GM12878 (cell line): ENCODE results near the gene ETV6. TPM values are rescaled to one million over a fixed set of nuclear protein-coding genes. Genes with fewer than 3 reads are reported as not detected.

ENCODE experiments used
- ATAC-seq: fragments of 200-7000 bp; cut with Tn5 transposase; 3 replicates; pipeline ENCODE4 v1.9.1; 2020; ENCODE audit warnings: mild to moderate bottlenecking, moderate library complexity
- BruUV-seq: library from RNA; stranded (reverse); fragments of 400-500 nt; replicated peaks from 2 replicates; lab custom pipeline; 2021; lab: Mats Ljungman, UMichigan
- CTCF ChIA-PET: fragments of 300-600 bp; sonication (Branson Sonifier 250); formaldehyde crosslinking; extraction: SDS; loops from one replicate; lab custom pipeline; 2021; ENCODE audit warnings: inconsistent platforms; lab: Yijun Ruan, JAX
- POLR2A ChIA-PET: fragments of 350-600 bp; formaldehyde crosslinking; extraction: SDS; loops from one replicate; lab custom pipeline; 2021; ENCODE audit warnings: inconsistent platforms; lab: Charles Lee
- RAD21 ChIA-PET: fragments of 300-600 bp; sonication (Branson Sonifier 250); formaldehyde crosslinking; loops from one replicate; lab custom pipeline; 2023; ENCODE audit warnings: antibody characterized with exemption; ENCODE audit not compliant: unreplicated experiment; lab: Charles Lee
- SMC1A ChIA-PET: fragments of 300-600 bp; sonication (Branson Sonifier 250); formaldehyde crosslinking; loops from one replicate; lab custom pipeline; 2023; ENCODE audit not compliant: unreplicated experiment, uncharacterized antibody; lab: Charles Lee
- DNase-seq: peaks from one replicate; pipeline ENCODE4 v3.0.0-alpha.2; 2011; ENCODE audit warnings: low read depth, low spot score
- FAIRE-seq: peaks from 3 replicates; lab custom pipeline; 2011; peaks lifted over from hg19 to GRCh38; lab: Jason Lieb, UNC
- H2AFZ ChIP-seq: 2 replicates; pipeline ENCODE4 v1.6.0; 2011; ENCODE audit warnings: low read depth, low read length, control low read depth; ENCODE audit not compliant: control insufficient read depth
- H3K27ac ChIP-seq: 2 replicates; pipeline ENCODE4 v1.5.1; 2011; ENCODE audit warnings: control low read depth; ENCODE audit not compliant: control insufficient read depth, insufficient read depth
- H3K27me3 ChIP-seq, 2 experiments: replicated peaks in 1 of 2; 2 replicates each; pipeline versions ENCODE4 v1.6.0 to v1.6.1; 2011; ENCODE audit warnings: low read length in 1 of 2; ENCODE audit not compliant: control insufficient read depth in 2 of 2, insufficient read depth in 2 of 2
- H3K36me3 ChIP-seq, 2 experiments: 2 replicates each; pipeline ENCODE4 v1.5.1; 2011; ENCODE audit warnings: low read length in 1 of 2; ENCODE audit not compliant: control insufficient read depth in 2 of 2, insufficient read depth in 2 of 2
- H3K4me1 ChIP-seq: 2 replicates; pipeline ENCODE4 v1.6.1; 2011; ENCODE audit warnings: mild to moderate bottlenecking, low read length, moderate library complexity, mixed read lengths; ENCODE audit not compliant: control insufficient read depth, insufficient read depth
- H3K4me2 ChIP-seq: 2 replicates; pipeline ENCODE4 v1.6.0; 2011; ENCODE audit warnings: control low read depth; ENCODE audit not compliant: control insufficient read depth, insufficient read depth
- H3K4me3 ChIP-seq: fragments of 200-600 bp; sonication (generic); 2 replicates; pipeline ENCODE4 v1.5.1; 2016
- H3K79me2 ChIP-seq: 2 replicates; pipeline ENCODE4 v1.6.0; 2011; ENCODE audit warnings: low read length; ENCODE audit not compliant: control insufficient read depth, insufficient read depth
- H3K9ac ChIP-seq: 2 replicates; pipeline ENCODE4 v1.8.0; 2011; ENCODE audit warnings: low read length, control low read depth, mixed read lengths; ENCODE audit not compliant: control insufficient read depth, insufficient read depth
- H3K9me3 ChIP-seq: replicated peaks from 3 replicates; pipeline ENCODE4 v1.5.1; 2011; ENCODE audit warnings: mild to moderate bottlenecking, low read length; ENCODE audit not compliant: control insufficient read depth, insufficient read depth
- H4K20me1 ChIP-seq: 2 replicates; pipeline ENCODE4 v1.6.0; 2011; ENCODE audit not compliant: control insufficient read depth, insufficient read depth
- ATF7 ChIP-seq: fragments of 450-650 bp; IDR thresholded peaks from 2 replicates; pipeline ENCODE4 v1.6.1; 2016; ENCODE audit warnings: low read depth, mild to moderate bottlenecking
- CHD1 ChIP-seq: IDR thresholded peaks from 2 replicates; pipeline ENCODE4 v1.6.1; 2012; ENCODE audit warnings: low read depth, low read length, improper control_type of control experiment
- CHD4 ChIP-seq: fragments of 200-600 bp; sonication (generic); IDR thresholded peaks from 2 replicates; pipeline ENCODE4 v1.6.1; 2016; ENCODE audit warnings: mild to moderate bottlenecking
- EZH2 ChIP-seq: IDR thresholded peaks from 2 replicates; pipeline ENCODE4 v1.6.1; 2012; ENCODE audit warnings: low read depth, mild to moderate bottlenecking, control low read depth, inconsistent platforms, low read length, borderline replicate concordance; ENCODE audit not compliant: control insufficient read depth
- GATAD2B ChIP-seq: fragments of 450-650 bp; conservative IDR thresholded peaks from 2 replicates; pipeline ENCODE4 v1.6.1; 2017; ENCODE audit warnings: low read depth, mild to moderate bottlenecking, moderate library complexity
- HDGF ChIP-seq: fragments of 450-650 bp; IDR thresholded peaks from 2 replicates; pipeline ENCODE4 v1.6.1; 2016; ENCODE audit warnings: antibody characterized with exemption
- JUNB ChIP-seq: IDR thresholded peaks from 2 replicates; pipeline ENCODE4 v1.6.1; 2016; ENCODE audit warnings: antibody characterized with exemption, mild to moderate bottlenecking
- MAX ChIP-seq: IDR thresholded peaks from 2 replicates; pipeline ENCODE4 v1.6.1; 2012; ENCODE audit warnings: low read depth, low read length, improper control_type of control experiment
- NFIC ChIP-seq: IDR thresholded peaks from 2 replicates; pipeline ENCODE4 v1.6.1; 2012; ENCODE audit warnings: low read depth, mild to moderate bottlenecking, inconsistent platforms, low read length, moderate library complexity
- POLR2AphosphoS2 ChIP-seq: IDR thresholded peaks from 2 replicates; pipeline ENCODE4 v1.6.1; 2011; ENCODE audit warnings: low read depth, mild to moderate bottlenecking, low read length, improper control_type of control experiment, moderate library complexity
- RFX5 ChIP-seq: IDR thresholded peaks from 2 replicates; pipeline ENCODE4 v1.6.1; 2011; ENCODE audit warnings: low read depth, low read length, improper control_type of control experiment
- TCF12 ChIP-seq: IDR thresholded peaks from 2 replicates; pipeline ENCODE4 v1.6.1; 2011; ENCODE audit warnings: low read depth, mild to moderate bottlenecking, low read length
- ZZZ3 ChIP-seq: IDR thresholded peaks from 2 replicates; pipeline ENCODE4 v1.6.1; 2011; ENCODE audit warnings: low read depth; ENCODE audit not compliant: control insufficient read depth, insufficient read length
- WGBS: methylation state at CpG from one replicate; pipeline ENCODE4 v1.1.6; 2016; ENCODE audit warnings: low lambda C conversion rate; ENCODE audit not compliant: insufficient replicate concordance, insufficient coverage; ENCODE audit errors: missing lambda C conversion rate; 5-methylcytosine and 5-hydroxymethylcytosine counted together
- in situ Hi-C: fragments of 300-500 bp; cut with MboI; formaldehyde crosslinking; loops from 9 replicates; pipeline ENCODE4 v1.14.3; 2018; ENCODE audit warnings: mixed read lengths
- intact Hi-C: fragments of 100-400 bp; cut with micrococcal nuclease; formaldehyde crosslinking; loops from one replicate; pipeline ENCODE4 v1.14.2; 2022; ENCODE audit not compliant: unreplicated experiment
- polyA plus RNA-seq, 11 experiments: library from polyadenylated mRNA; depleted of rRNA in 4 of 11; unstranded in 6 of 11; stranded (reverse) in 5 of 11; fragments of >200 nt; fragmentation: Nextera tagmentation in 4 of 11; fragmentation: Illumina TruSeq in 1 of 11; extraction: Ambion mirVana in 4 of 11; extraction: Trizol in 1 of 11; gene quantifications; 1 replicate in 1 of 11; 2 replicates in 10 of 11; pipeline versions ENCODE4 v1.2.1 to v1.2.3, GENCODE V29; 2011 to 2016; ENCODE audit warnings: inconsistent platforms in 2 of 11, missing spikeins in 2 of 11, low read depth in 1 of 11
- total RNA-seq, 4 experiments: library from RNA; depleted of rRNA in 3 of 4; stranded (reverse); fragments of >200 nt in 3 of 4; fragmentation: Illumina TruSeq in 1 of 4; extraction: Trizol in 1 of 4; gene quantifications; 2 replicates each; pipeline versions ENCODE4 v1.2.1 to v1.2.3, GENCODE V29; 2013 to 2021

The ETV6 gene
- total and polyA plus RNA-seq, 10 of the 15 experiments (the other 5 are each of a cell fraction or from before 2014, with no cell fraction given): 6.6 to 74.8 (median 24.6) TPM

- in situ Hi-C loops: no loop called here
- Histone ChIP-seq H3K4me3 (no peak overlapping the region), H4K20me1 (no peaks in the 10 kb centered on the region), H3K36me3 (peaks cover 16 to 41% of the 10 kb centered on the region in 2 experiments), H3K9ac (no peak overlapping the region), H3K9me3 (no peaks in the 10 kb centered on the region), H3K27me3 (no peaks in the 10 kb centered on the region), H3K4me1 (peaks cover 32% of the 10 kb centered on the region), H3K79me2 (peaks cover 19% of the 10 kb centered on the region), H3K27ac (no peak overlapping the region), H2AFZ (no peak overlapping the region), H3K4me2 (no peak overlapping the region)
- ChIA-PET SMC1A (interaction anchor here (0.6 kb wide), 1 partner anchor 13 kb away, joined by 3 read pairs; no protein-coding TSS in a partner anchor), CTCF (interaction anchor here (0.6 to 2.0 kb wide), 3 partner anchors 18 to 155 kb away, joined by 3 to 7 read pairs (median 3); no protein-coding TSS in a partner anchor), RAD21 (interaction anchor here (0.6 to 0.9 kb wide), 3 partner anchors 10 to 119 kb away, joined by 3 read pairs; no protein-coding TSS in a partner anchor), POLR2A (no interaction called here)
- DNase-seq (no peak), ATAC-seq (no peak), FAIRE-seq (no peak)
- TF ChIP-seq RFX5: no peak
- TF ChIP-seq MAX: no peak
- TF ChIP-seq JUNB: no peak
- no peak for TF ChIP-seq GATAD2B
- TF ChIP-seq TCF12: no peak
- no peak for TF ChIP-seq CHD4
- TF ChIP-seq EZH2: no peak
- no peak for TF ChIP-seq HDGF
- no peak for TF ChIP-seq NFIC
- TF ChIP-seq ATF7: no peak
- no peak for TF ChIP-seq POLR2AphosphoS2
- TF ChIP-seq CHD1: no peak
- no peak for TF ChIP-seq ZZZ3
- intact Hi-C loops: no loop called here
- 84% methylated on average over 14 of the region's 14 CpGs for WGBS
- BruUV-seq: no TSS peak
These were observed 228.7 kb downstream of the ETV6 start for GRCh38 chr12:11877869-11878780.
